ENCODE data around the gene ZBTB17. TPM values are rescaled to one million over a fixed set of nuclear protein-coding genes. Genes with fewer than 3 reads are reported as not detected.

The ZBTB17 gene
- total RNA-seq, 2 experiments from 2014 or later: 52.9 to 53.4 TPM

- Histone ChIP-seq H3K4me2 (ENCODE audit: low read length) (no peak overlapping the region), H3K9me2 (ENCODE audit: insufficient read depth, low read length) (no peaks in the 10 kb centered on the region), H2AFZ (ENCODE audit: low read length) (no peak overlapping the region), H3K4me3 (ENCODE audit: low read depth, low read length, poor library complexity, severe bottlenecking) (no peak overlapping the region), H3K27ac (ENCODE audit: low read depth, low read length, poor library complexity, severe bottlenecking) (no peak overlapping the region), H4K20me1 (ENCODE audit: insufficient read depth, low read length) (0 out of 2 replicates have a peak, but pooled peaks cover 10% of the 10 kb centered on the region), H3K36me3 (ENCODE audit: insufficient read depth, low read length) (peaks cover 79% of the 10 kb centered on the region), H3K4me1 (ENCODE audit: insufficient read depth, low read length, poor library complexity, severe bottlenecking) (peaks cover 42% of the 10 kb centered on the region), H3K9me3 (ENCODE audit: low read length) (no peaks in the 10 kb centered on the region), H3K79me2 (ENCODE audit: insufficient read depth, low read depth, low read length) (no peaks in the 10 kb centered on the region; the same call in 1 of the 2 replicates)
- DNase-seq (ENCODE audit: low spot score): peak; percentile 24
- BruUV-seq (replicated peaks): no TSS peak
- CTCF ChIA-PET (ENCODE audit: unreplicated experiment): no interaction called here
- intact Hi-C loops (cut with micrococcal nuclease; ENCODE audit: unreplicated experiment): loop anchor here (2.0 kb wide), 1 partner anchor 27 kb away; no protein-coding TSS in a partner anchor
- TF ChIP-seq CTCF (conservative IDR thresholded peaks at IDR 0.05; ENCODE audit: low read length) (no peak), EZH2phosphoT487 (IDR thresholded peaks at IDR 0.05; ENCODE audit: borderline replicate concordance, low read depth, low read length) (no peak)
- POLR2A ChIA-PET: interaction anchor here (0.6 kb wide), 1 partner anchor 324 kb away, joined by 3 read pairs; no protein-coding TSS in a partner anchor
These were observed 27.8 kb downstream of the ZBTB17 start for GRCh38 chr1:15948091-15948591.

- Histone ChIP-seq H2AFZ (ENCODE audit: low read length) (no peak overlapping the region), H3K79me2 (ENCODE audit: insufficient read depth, low read depth, low read length) (no peaks in the 10 kb centered on the region; the same call in 1 of the 2 replicates), H3K4me1 (ENCODE audit: insufficient read depth, low read length, poor library complexity, severe bottlenecking) (peaks cover 42% of the 10 kb centered on the region), H3K9me2 (ENCODE audit: insufficient read depth, low read length) (no peaks in the 10 kb centered on the region), H3K9me3 (ENCODE audit: low read length) (no peaks in the 10 kb centered on the region), H3K4me2 (ENCODE audit: low read length) (no peak overlapping the region), H3K27ac (ENCODE audit: low read depth, low read length, poor library complexity, severe bottlenecking) (no peak overlapping the region), H3K36me3 (ENCODE audit: insufficient read depth, low read length) (peaks cover 85% of the 10 kb centered on the region), H3K4me3 (ENCODE audit: low read depth, low read length, poor library complexity, severe bottlenecking) (no peak overlapping the region), H4K20me1 (ENCODE audit: insufficient read depth, low read length) (0 out of 2 replicates have a peak, but pooled peaks cover 10% of the 10 kb centered on the region)
- BruUV-seq (replicated peaks): no TSS peak
- POLR2A ChIA-PET: no interaction called here
- CTCF ChIA-PET (ENCODE audit: unreplicated experiment): no interaction called here
- no peak for TF ChIP-seq EZH2phosphoT487 (IDR thresholded peaks at IDR 0.05; ENCODE audit: borderline replicate concordance, low read depth, low read length)
- TF ChIP-seq CTCF (conservative IDR thresholded peaks at IDR 0.05; ENCODE audit: low read length): no peak
- DNase-seq (ENCODE audit: low spot score): no peak
- intact Hi-C loops (cut with micrococcal nuclease; ENCODE audit: unreplicated experiment): loop anchor here (2.0 kb wide), 1 partner anchor 27 kb away; no protein-coding TSS in a partner anchor
These were observed 28.4 kb downstream of the ZBTB17 start for GRCh38 chr1:15947382-15948090.

Measured in OCI-LY7 (cell line).